Endothelial cell of umbilical vein (primary cell): Measurements from ENCODE around the gene TM9SF1. TPM values are rescaled to one million over a fixed set of nuclear protein-coding genes. Genes with fewer than 3 reads are reported as not detected.
A peak's percentile ranks its signal among the peaks of the same experiment; 100 is the strongest.

Experiments used
- BruUV-seq: library from RNA; stranded (reverse); fragments of 400-500 nt; replicated peaks from 2 replicates; lab custom pipeline; 2021; lab: Mats Ljungman, UMichigan
- CTCF ChIA-PET: fragments of 300-600, 350-600 bp; sonication (Branson Sonifier 250); formaldehyde crosslinking; loops from one replicate; lab custom pipeline; 2021; ENCODE audit warnings: antibody characterized with exemption, inconsistent platforms; lab: Charles Lee
- POLR2A ChIA-PET: fragments of 300-600, 350-600 bp; sonication (Branson Sonifier 250); formaldehyde crosslinking; loops from one replicate; lab custom pipeline; 2021; ENCODE audit warnings: antibody characterized with exemption, inconsistent platforms; lab: Charles Lee
- DNase-seq: peaks from one replicate; pipeline ENCODE4 v3.0.0-alpha.2; 2011; ENCODE audit warnings: low read depth, low spot score
- FAIRE-seq: peaks from 2 replicates; lab custom pipeline; 2011; peaks lifted over from hg19 to GRCh38; lab: Jason Lieb, UNC
- H2AFZ ChIP-seq: 2 replicates; pipeline ENCODE4 v1.6.0; 2012; ENCODE audit warnings: low read depth, low read length, control low read depth, inconsistent platforms
- H3K27ac ChIP-seq: 2 replicates; pipeline ENCODE4 v1.5.1; 2011; ENCODE audit warnings: low read depth, mild to moderate bottlenecking, control low read depth, low read length, moderate library complexity; ENCODE audit not compliant: insufficient read depth
- H3K27me3 ChIP-seq, 2 experiments: 2 replicates each; pipeline versions ENCODE4 v1.6.0 to v1.6.1; 2011; ENCODE audit warnings: low read length in 2 of 2, mixed read lengths in 1 of 2; ENCODE audit not compliant: control insufficient read depth in 2 of 2, insufficient read depth in 2 of 2
- H3K36me3 ChIP-seq, 2 experiments: 2 replicates in 1 of 2; 3 replicates in 1 of 2; pipeline ENCODE4 v1.5.1; 2011; ENCODE audit warnings: low read length in 2 of 2, mild to moderate bottlenecking in 1 of 2, moderate library complexity in 1 of 2; ENCODE audit not compliant: control insufficient read depth in 2 of 2, insufficient read depth in 2 of 2; ENCODE audit errors: extremely low read depth in 1 of 2
- H3K4me1 ChIP-seq: 3 replicates; pipeline ENCODE4 v1.5.1; 2011; ENCODE audit warnings: mild to moderate bottlenecking, low read length; ENCODE audit not compliant: control insufficient read depth, insufficient read depth; ENCODE audit errors: extremely low read depth
- H3K4me2 ChIP-seq: 2 replicates; pipeline ENCODE4 v1.6.1; 2011; ENCODE audit warnings: low read length, control low read depth, mixed read lengths; ENCODE audit not compliant: insufficient read depth
- H3K4me3 ChIP-seq, 3 experiments: fragments of 200-600 bp in 1 of 3; sonication (generic), shearing (Covaris generic) in 1 of 3; replicated peaks in 1 of 3; 2 replicates each; pipeline ENCODE4 v1.5.1; 2011 to 2016; ENCODE audit warnings: control low read depth in 3 of 3, low read length in 3 of 3, mild to moderate bottlenecking in 2 of 3, inconsistent platforms in 1 of 3, low read depth in 1 of 3, moderate library complexity in 1 of 3; ENCODE audit not compliant: insufficient read depth in 1 of 3
- H3K79me2 ChIP-seq: 2 replicates; pipeline ENCODE4 v1.6.0; 2012; ENCODE audit warnings: low read length, inconsistent platforms; ENCODE audit not compliant: control insufficient read depth, insufficient read depth
- H3K9ac ChIP-seq: replicated peaks from 2 replicates; pipeline ENCODE3; 2011; ENCODE audit warnings: low read length, control low read depth; ENCODE audit not compliant: insufficient read depth; ENCODE audit errors: extremely low read depth
- H3K9me1 ChIP-seq: replicated peaks from 3 replicates; pipeline ENCODE4 v1.6.0; 2011; ENCODE audit warnings: mild to moderate bottlenecking, low read length; ENCODE audit not compliant: control insufficient read depth, insufficient read depth; ENCODE audit errors: extremely low read depth
- H3K9me3 ChIP-seq: replicated peaks from 2 replicates; pipeline ENCODE4 v1.5.1; 2012; ENCODE audit warnings: low read length, inconsistent platforms; ENCODE audit not compliant: control insufficient read depth, insufficient read depth
- H4K20me1 ChIP-seq: replicated peaks from 2 replicates; pipeline ENCODE3; 2011; ENCODE audit warnings: mild to moderate bottlenecking, low read length; ENCODE audit not compliant: control insufficient read depth, insufficient read depth; ENCODE audit errors: extremely low read depth
- EZH2 ChIP-seq: IDR thresholded peaks from 2 replicates; pipeline ENCODE4 v1.6.1; 2012; ENCODE audit warnings: borderline replicate concordance, low read depth, mild to moderate bottlenecking, moderate library complexity, low read length, inconsistent platforms; ENCODE audit not compliant: severe bottlenecking
- FOS ChIP-seq: IDR thresholded peaks from 2 replicates; pipeline ENCODE4 v1.6.1; 2011; ENCODE audit warnings: mild to moderate bottlenecking, low read length, moderate library complexity, borderline replicate concordance; ENCODE audit not compliant: insufficient read depth
- GATA2 ChIP-seq: IDR thresholded peaks from 2 replicates; pipeline ENCODE4 v1.7.0; 2011; ENCODE audit warnings: low read depth, mild to moderate bottlenecking, moderate library complexity, mixed read lengths, low read length; ENCODE audit not compliant: insufficient read length, insufficient read depth
- MYC ChIP-seq: IDR thresholded peaks from one replicate; pipeline ENCODE4 v1.6.1; 2011; ENCODE audit warnings: mild to moderate bottlenecking, low read depth, low read length
- POLR2A ChIP-seq: IDR thresholded peaks from 2 replicates; pipeline ENCODE4 v1.6.1; 2012; ENCODE audit warnings: low read depth, mild to moderate bottlenecking, control low read depth, low read length
- POLR2AphosphoS5 ChIP-seq: IDR thresholded peaks from 2 replicates; pipeline ENCODE4 v1.6.1; 2012; ENCODE audit warnings: low read depth, mild to moderate bottlenecking, control low read depth, low read length, moderate library complexity; ENCODE audit not compliant: insufficient read depth
- dilution Hi-C: fragments of 300-500 bp; cut with MboI; formaldehyde crosslinking; loops from one replicate; pipeline ENCODE4 v1.15.0; 2019; ENCODE audit warnings: low sequenced_read_pairs; ENCODE audit not compliant: extremely low pct_ligation_motif_present
- intact Hi-C: fragments of 100-400 bp; cut with micrococcal nuclease; formaldehyde crosslinking; loops from one replicate; pipeline ENCODE4 v1.10.0; 2022
- polyA plus RNA-seq, 4 experiments: library from polyadenylated mRNA; depleted of rRNA in 3 of 4; stranded (reverse) in 3 of 4; unstranded in 1 of 4; fragments of >200 nt; gene quantifications; 2 replicates each; pipeline versions ENCODE4 v1.2.1 to v1.2.3, GENCODE V29; 2011 to 2012; ENCODE audit warnings: missing spikeins in 1 of 4
- total RNA-seq: library from RNA; stranded (reverse); gene quantifications from 2 replicates; pipeline ENCODE4 v1.2.3, GENCODE V29; 2021

TM9SF1 gene
- total and polyA plus RNA-seq, 2 donors (not counting 3 experiments of a cell fraction or from before 2014, with no cell fraction given), result 60.7 to 71.5 TPM

GRCh38 chr14:24171422-24172260, 23.6 kb downstream of the TM9SF1 start, which contains the start of gene REC8:
TSS of gene REC8 (plus strand) at chr14:24172080. CDS start at chr14:24172553, 473 bp downstream.
- H3K9me3 ChIP-seq, result no peaks in the 10 kb centered on the region
- no peaks in the 10 kb centered on the region for H3K27me3 ChIP-seq
- intact Hi-C loops, result no loop called here
- H3K4me1 ChIP-seq, result peaks cover 3% of the 10 kb centered on the region
- H3K27ac ChIP-seq, result no peak within 1 kb of the TSS
- no peaks in the 10 kb centered on the region for H4K20me1 ChIP-seq
- BruUV-seq, result no TSS peak
- H3K9me1 ChIP-seq, result no peaks in the 10 kb centered on the region
- DNase-seq (peak; percentile 82), FAIRE-seq (peak; percentile 82)
- H3K4me3 ChIP-seq, result peak within 1 kb of the TSS; percentile 8 to 25 (median 21)
- CTCF ChIA-PET, result interaction anchor here (1.7 to 2.6 kb wide), 2 partner anchors 11 to 125 kb away, joined by 5 to 10 read pairs; partner anchors contain the start of gene IRF9
- TF ChIP-seq GATA2, result no peak
- TF ChIP-seq POLR2A, result no peak
- TF ChIP-seq POLR2AphosphoS5, result peak; percentile 33
- dilution Hi-C loops, result no loop called here
- no peaks in the 10 kb centered on the region for H3K79me2 ChIP-seq
- POLR2A ChIA-PET, result no interaction called here
- H3K36me3 ChIP-seq, result peaks cover 2 to 6% of the 10 kb centered on the region in 2 experiments
- no peak within 1 kb of the TSS for H3K9ac ChIP-seq
- H2AFZ ChIP-seq, result peak within 1 kb of the TSS; percentile 78
- H3K4me2 ChIP-seq, result peak within 1 kb of the TSS; percentile 26

- Histone ChIP-seq H4K20me1 (no peaks in the 10 kb centered on the region), H3K9ac (no peak overlapping the region), H3K36me3 (peaks cover 17 to 37% of the 10 kb centered on the region in 2 experiments), H3K79me2 (peaks cover 3% of the 10 kb centered on the region), H3K4me3 (no peak overlapping the region), H3K4me2 (no peak overlapping the region), H3K27ac (no peak overlapping the region), H3K27me3 (no peaks in the 10 kb centered on the region), H2AFZ (no peak overlapping the region), H3K4me1 (peaks cover 3% of the 10 kb centered on the region), H3K9me3 (no peaks in the 10 kb centered on the region), H3K9me1 (no peaks in the 10 kb centered on the region)
- CTCF ChIA-PET, result interaction anchor here (1.1 kb wide), 1 partner anchor 10 kb away, joined by 3 read pairs; no protein-coding TSS in a partner anchor
- dilution Hi-C loops (no loop called here), intact Hi-C loops (no loop called here)
- POLR2A ChIA-PET, result interaction anchor here (0.6 kb wide), 1 partner anchor 8 kb away, joined by 6 read pairs; no protein-coding TSS in a partner anchor
- no peak for FAIRE-seq
- no TSS peak for BruUV-seq
- TF ChIP-seq MYC, result no peak
- TF ChIP-seq FOS, result no peak
- no peak for TF ChIP-seq POLR2AphosphoS5
- no peak for TF ChIP-seq EZH2
- DNase-seq, result no peak
These were observed 27.6 kb downstream of the TM9SF1 start for GRCh38 chr14:24167469-24168114.
